T47D (cell line): ENCODE measurements around the gene CPM.
"Not testable (repeated sequence)": the region's sequence is repeated elsewhere in the genome, so short reads cannot be mapped to it uniquely, and the experiment has no call there.

ENCODE experiments used
- DNase-seq, 2 experiments: peaks; one replicate each; pipeline versions ENCODE4 v3.0.0 to v3.0.0-alpha.2; 2011 to 2012; ENCODE audit warnings: low read depth in 1 of 2, low spot score in 1 of 2
- JUND ChIP-seq: IDR thresholded peaks from 2 replicates; pipeline ENCODE4 v1.6.1; 2012; ENCODE audit warnings: low read depth
- in situ Hi-C: cut with HindIII; loops from 2 replicates; pipeline ENCODE4 v1.10.0; 2016; ENCODE audit warnings: low sequenced_read_pairs, low pct_unique_long_range_greater_than_20kb

Gene CPM

GRCh38 chr12:68831272-68831671 is 101.7 kb downstream of the CPM start:
- DNase-seq: peak in 1 of 2 experiments; percentile 83
- TF ChIP-seq JUND: no peak
- in situ Hi-C loops: no loop called here

- no peak for TF ChIP-seq JUND
- DNase-seq: no peak
- in situ Hi-C loops: no loop called here
These were observed 104.3 kb downstream of the CPM start for GRCh38 chr12:68828672-68829068.

- no peak for DNase-seq
- in situ Hi-C loops: no loop called here
These were observed 104.9 kb downstream of the CPM start for GRCh38 chr12:68827895-68828671.

GRCh38 chr12:68825569-68826217 is 107.3 kb downstream of the CPM start:
- in situ Hi-C loops: no loop called here
- no peak for TF ChIP-seq JUND
- DNase-seq: no peak

More at GRCh38 chr12:68827895-68828671, 104.9 kb downstream of the CPM start:
- no peak for TF ChIP-seq JUND

- no peak for TF ChIP-seq JUND
- in situ Hi-C loops: no loop called here
- no peak for DNase-seq
These were observed 108.2 kb downstream of the CPM start for GRCh38 chr12:68824597-68825250.

- TF ChIP-seq JUND: no peak
- DNase-seq: no peak
- in situ Hi-C loops: no loop called here
These were observed 108.8 kb downstream of the CPM start for GRCh38 chr12:68824131-68824530.

- DNase-seq: no peak
- in situ Hi-C loops: no loop called here
- TF ChIP-seq JUND: no peak
These were observed 109.3 kb downstream of the CPM start for GRCh38 chr12:68823696-68824095.

- no peak for DNase-seq
- no peak for TF ChIP-seq JUND
- in situ Hi-C loops: no loop called here
These were observed 111.4 kb downstream of the CPM start for GRCh38 chr12:68821357-68822188.

- in situ Hi-C loops, DNase-seq: not testable (repeated sequence)
These were observed 113.5 kb downstream of the CPM start for GRCh38 chr12:68819481-68819880.

GRCh38 chr12:68815928-68816800 is 116.8 kb downstream of the CPM start:
- no peak for DNase-seq
- no peak for TF ChIP-seq JUND
- in situ Hi-C loops: no loop called here

GRCh38 chr12:68815232-68815927 is 117.6 kb downstream of the CPM start:
- in situ Hi-C loops: no loop called here
- TF ChIP-seq JUND: no peak
- no peak for DNase-seq
